Measurements from ENCODE around the gene DMRT2.

GRCh38 chr9:1018121-1018520 is 32.0 kb upstream of the DMRT2 start:
- TF ChIP-seq, protein P1, sequence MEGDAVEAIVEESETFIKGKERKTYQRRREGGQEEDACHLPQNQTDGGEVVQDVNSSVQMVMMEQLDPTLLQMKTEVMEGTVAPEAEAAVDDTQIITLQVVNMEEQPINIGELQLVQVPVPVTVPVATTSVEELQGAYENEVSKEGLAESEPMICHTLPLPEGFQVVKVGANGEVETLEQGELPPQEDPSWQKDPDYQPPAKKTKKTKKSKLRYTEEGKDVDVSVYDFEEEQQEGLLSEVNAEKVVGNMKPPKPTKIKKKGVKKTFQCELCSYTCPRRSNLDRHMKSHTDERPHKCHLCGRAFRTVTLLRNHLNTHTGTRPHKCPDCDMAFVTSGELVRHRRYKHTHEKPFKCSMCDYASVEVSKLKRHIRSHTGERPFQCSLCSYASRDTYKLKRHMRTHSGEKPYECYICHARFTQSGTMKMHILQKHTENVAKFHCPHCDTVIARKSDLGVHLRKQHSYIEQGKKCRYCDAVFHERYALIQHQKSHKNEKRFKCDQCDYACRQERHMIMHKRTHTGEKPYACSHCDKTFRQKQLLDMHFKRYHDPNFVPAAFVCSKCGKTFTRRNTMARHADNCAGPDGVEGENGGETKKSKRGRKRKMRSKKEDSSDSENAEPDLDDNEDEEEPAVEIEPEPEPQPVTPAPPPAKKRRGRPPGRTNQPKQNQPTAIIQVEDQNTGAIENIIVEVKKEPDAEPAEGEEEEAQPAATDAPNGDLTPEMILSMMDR (IDR thresholded peaks at IDR 0.05; ENCODE audit: insufficient read depth, low read length, poor library complexity, severe bottlenecking): peak; percentile 33
- TF ChIP-seq EZH2phosphoT487 (conservative IDR thresholded peaks at IDR 0.05; ENCODE audit: low read length): no peak

Measured in SU-DHL-6 (cell line).